NCI-H2029 treated with DMSO at 0.1 percent for 48 hours (cell line): ENCODE results near the gene C3orf22.
"Not testable (repeated sequence)": the region's sequence is repeated elsewhere in the genome, so short reads cannot be mapped to it uniquely, and the experiment has no call there.

ENCODE experiments used
- DNase-seq: peaks from one replicate; lab custom pipeline; 2025; lab: John Stamatoyannopoulos, UW

C3orf22 gene

GRCh38 chr3:126558336-126559071 lies at the start of gene C3orf22:
Gene C3orf22 (minus strand): TSS chr3:126558932. CDS start chr3:126553390, 5,542 bp downstream.
- DNase-seq, result no peak

- DNase-seq, result no peak
Observed at GRCh38 chr3:126607214-126607908, 48.6 kb upstream of the C3orf22 start.

GRCh38 chr3:126606001-126606400 lies 47.3 kb upstream of the C3orf22 start:
- no peak for DNase-seq

- no peak for DNase-seq
Observed at GRCh38 chr3:126604691-126605090, 46.0 kb upstream of the C3orf22 start.

GRCh38 chr3:126599101-126599500 lies 40.4 kb upstream of the C3orf22 start:
- no peak for DNase-seq

GRCh38 chr3:126595479-126595878 lies 36.7 kb upstream of the C3orf22 start:
- not testable (repeated sequence) for DNase-seq

GRCh38 chr3:126591515-126591914 lies 32.8 kb upstream of the C3orf22 start:
- not testable (repeated sequence) for DNase-seq

- DNase-seq, result no peak
Observed at GRCh38 chr3:126582311-126582710, 23.6 kb upstream of the C3orf22 start.

GRCh38 chr3:126581569-126581968 lies 22.8 kb upstream of the C3orf22 start:
- no peak for DNase-seq

- no peak for DNase-seq
Observed at GRCh38 chr3:126580746-126581145, 22.0 kb upstream of the C3orf22 start.

GRCh38 chr3:126578702-126579101 lies 20.0 kb upstream of the C3orf22 start:
- no peak for DNase-seq

- DNase-seq, result no peak
Observed at GRCh38 chr3:126577261-126577660, 18.5 kb upstream of the C3orf22 start.

- DNase-seq, result no peak
Observed at GRCh38 chr3:126573492-126574117, 14.9 kb upstream of the C3orf22 start.

- DNase-seq, result no peak
Observed at GRCh38 chr3:126571078-126571477, 12.3 kb upstream of the C3orf22 start.

- no peak for DNase-seq
Observed at GRCh38 chr3:126570103-126570541, 11.4 kb upstream of the C3orf22 start.

- no peak for DNase-seq
Observed at GRCh38 chr3:126569390-126569975, 10.8 kb upstream of the C3orf22 start.

- no peak for DNase-seq
Observed at GRCh38 chr3:126568776-126569342, 10.1 kb upstream of the C3orf22 start.

- no peak for DNase-seq
Observed at GRCh38 chr3:126567696-126568438, 9.1 kb upstream of the C3orf22 start.

GRCh38 chr3:126562737-126563276 lies 4.1 kb upstream of the C3orf22 start:
- DNase-seq, result no peak

GRCh38 chr3:126557761-126558160 lies 971 bp downstream of the C3orf22 start:
- no peak for DNase-seq

- no peak for DNase-seq
Observed at GRCh38 chr3:126557415-126557745, 1.4 kb downstream of the C3orf22 start.
